NT2/D1 (cell line): Measurements from ENCODE around the gene PPP1CB.

Experiments
- SUZ12 ChIP-seq: IDR thresholded peaks from 2 replicates; pipeline ENCODE4 v1.6.1; 2011; ENCODE audit not compliant: insufficient read length, insufficient read depth; ENCODE audit errors: extremely low read depth
- YY1 ChIP-seq: IDR thresholded peaks from 2 replicates; pipeline ENCODE4 v1.6.1; 2011; ENCODE audit not compliant: insufficient read length, insufficient read depth
- ZNF274 ChIP-seq: IDR thresholded peaks from 2 replicates; pipeline ENCODE4 v1.6.1; 2011; ENCODE audit warnings: mild to moderate bottlenecking, low read depth, low read length

- no peak for TF ChIP-seq ZNF274
- no peak for TF ChIP-seq YY1
- no peak for TF ChIP-seq SUZ12
Measured at GRCh38 chr2:28725021-28725711, 26.5 kb upstream of the PPP1CB start.
